CD14-positive monocyte (primary cell): ENCODE data around the gene VAMP2. TPM values are rescaled to one million over a fixed set of nuclear protein-coding genes. Genes with fewer than 3 reads are reported as not detected.
A peak's percentile ranks its signal among the peaks of the same experiment; 100 is the strongest.

Source experiments
- DNase-seq, 3 donors: peaks; one replicate each; pipeline ENCODE4 v3.0.0-alpha.2; 2011 to 2022
- H2AFZ ChIP-seq: 2 replicates; pipeline ENCODE4 v1.6.0; 2012; ENCODE audit warnings: mild to moderate bottlenecking, low read depth, low read length, inconsistent platforms; ENCODE audit not compliant: insufficient read depth, poor library complexity, severe bottlenecking
- H3K27ac ChIP-seq, 2 donors: 1 replicate in 1 of 2; 2 replicates in 1 of 2; pipeline ENCODE4 v1.5.1; 2012 to 2013; ENCODE audit warnings: low read length in 2 of 2, control low read depth in 1 of 2, inconsistent platforms in 1 of 2, low read depth in 1 of 2, mild to moderate bottlenecking in 1 of 2
- H3K27me3 ChIP-seq, 2 donors: one replicate each; pipeline versions ENCODE4 v1.6.0 to v1.6.1; 2011 to 2013; ENCODE audit warnings: low read length in 2 of 2; ENCODE audit not compliant: control insufficient read depth in 2 of 2, insufficient read depth in 2 of 2
- H3K36me3 ChIP-seq, 2 donors: replicated peaks in 1 of 2; 1 replicate in 1 of 2; 2 replicates in 1 of 2; pipeline versions ENCODE4 v1.5.1 to v1.6.1; 2012 to 2013; ENCODE audit warnings: low read length in 2 of 2, control low read depth in 1 of 2, inconsistent platforms in 1 of 2, mild to moderate bottlenecking in 1 of 2; ENCODE audit not compliant: insufficient read depth in 2 of 2, control insufficient read depth in 1 of 2
- H3K4me1 ChIP-seq, 2 donors: 1 replicate in 1 of 2; 2 replicates in 1 of 2; pipeline versions ENCODE4 v1.5.1 to v1.6.1; 2012 to 2013; ENCODE audit warnings: low read length in 2 of 2, control low read depth in 1 of 2, inconsistent platforms in 1 of 2, mild to moderate bottlenecking in 1 of 2, moderate library complexity in 1 of 2; ENCODE audit not compliant: insufficient read depth in 2 of 2, control insufficient read depth in 1 of 2
- H3K4me2 ChIP-seq: replicated peaks from 2 replicates; pipeline ENCODE3; 2012; ENCODE audit warnings: low read length, moderate library complexity, mild to moderate bottlenecking; ENCODE audit not compliant: poor library complexity, severe bottlenecking; ENCODE audit errors: extremely low read depth
- H3K4me3 ChIP-seq, 3 experiments: fragments of 200-600 bp in 1 of 3; sonication (generic) in 1 of 3; replicated peaks in 1 of 3; 1 replicate in 2 of 3; 2 replicates in 1 of 3; pipeline ENCODE4 v1.5.1; 2011 to 2013; ENCODE audit warnings: low read length in 3 of 3, mild to moderate bottlenecking in 3 of 3, control low read depth in 2 of 3, low read depth in 2 of 3, inconsistent platforms in 1 of 3, moderate library complexity in 1 of 3
- H3K79me2 ChIP-seq: 2 replicates; pipeline ENCODE4 v1.6.0; 2012; ENCODE audit warnings: mild to moderate bottlenecking, control low read depth, inconsistent platforms, low read length, moderate library complexity; ENCODE audit not compliant: insufficient read depth
- H3K9ac ChIP-seq: 2 replicates; pipeline ENCODE4 v1.6.0; 2017; ENCODE audit warnings: low read length, mild to moderate bottlenecking; ENCODE audit not compliant: insufficient read depth, poor library complexity, severe bottlenecking
- H3K9me3 ChIP-seq, 2 donors: replicated peaks in 1 of 2; 1 replicate in 1 of 2; 2 replicates in 1 of 2; pipeline versions ENCODE4 v1.5.1 to v1.6.1; 2012 to 2013; ENCODE audit warnings: low read length in 2 of 2, control low read depth in 1 of 2; ENCODE audit not compliant: control insufficient read depth in 1 of 2, insufficient read depth in 1 of 2
- H4K20me1 ChIP-seq: 2 replicates; pipeline ENCODE4 v1.6.0; 2012; ENCODE audit warnings: mild to moderate bottlenecking, low read length, control low read depth, moderate library complexity; ENCODE audit not compliant: insufficient read depth
- H3K27ac Mint-ChIP-seq, 7 donors: one replicate each; pipeline ENCODE4 v1.8.0; 2020; ENCODE audit warnings: mild to moderate bottlenecking in 7 of 7, mixed read lengths in 7 of 7, moderate library complexity in 6 of 7, inconsistent platforms in 2 of 7
- H3K27me3 Mint-ChIP-seq, 3 donors: one replicate each; pipeline ENCODE4 v1.8.0; 2021 to 2022; ENCODE audit warnings: low read depth in 3 of 3, mild to moderate bottlenecking in 3 of 3, mixed read lengths in 3 of 3, moderate library complexity in 3 of 3, inconsistent platforms in 1 of 3
- H3K36me3 Mint-ChIP-seq, 2 donors: one replicate each; pipeline ENCODE4 v1.8.0; 2020; ENCODE audit warnings: mixed read lengths in 2 of 2, inconsistent platforms in 1 of 2, mild to moderate bottlenecking in 1 of 2
- H3K4me1 Mint-ChIP-seq: one replicate; pipeline ENCODE4 v1.8.0; 2020; ENCODE audit warnings: mild to moderate bottlenecking, mixed read lengths
- H3K4me3 Mint-ChIP-seq, 2 donors: one replicate each; pipeline ENCODE4 v1.8.0; 2020; ENCODE audit warnings: mild to moderate bottlenecking in 2 of 2, mixed read lengths in 2 of 2, moderate library complexity in 1 of 2
- H3K9me3 Mint-ChIP-seq, 7 donors: one replicate each; pipeline ENCODE4 v1.8.0; 2020 to 2022; ENCODE audit warnings: mixed read lengths in 7 of 7, mild to moderate bottlenecking in 6 of 7, moderate library complexity in 6 of 7, inconsistent platforms in 2 of 7
- WGBS: methylation state at CpG from one replicate; pipeline ENCODE4 v1.1.5; 2013; ENCODE audit warnings: missing lambda C conversion rate; ENCODE audit not compliant: insufficient coverage; 5-methylcytosine and 5-hydroxymethylcytosine counted together
- intact Hi-C, 2 donors: fragments of 100-400 bp; cut with micrococcal nuclease; formaldehyde crosslinking; loops; one replicate each; pipeline versions ENCODE4 v1.15.0 to v1.15.1; 2023
- polyA plus RNA-seq, 3 donors: library from polyadenylated mRNA; depleted of rRNA in 1 of 3; unstranded in 2 of 3; stranded (reverse) in 1 of 3; fragments of 300-500 nt in 2 of 3; fragments of >200 nt in 1 of 3; fragmentation: Illumina TruSeq in 2 of 3; gene quantifications; 1 replicate in 2 of 3; 2 replicates in 1 of 3; pipeline ENCODE4 v1.2.3, GENCODE V29; 2012 to 2021
- TF ChIP-seq, protein P1 (sequence below): fragments of 200-600 bp; IDR thresholded peaks from one replicate; pipeline ENCODE4 v1.8.0; 2022; ENCODE audit warnings: antibody characterized with exemption, mild to moderate bottlenecking

Gene VAMP2
- polyA plus RNA-seq, 3 donors = 10.2 to 139 (median 14.5) TPM

- Histone ChIP-seq H4K20me1 (peaks cover 18% of the 10 kb centered on the region), H3K4me1 (peaks cover 63 to 88% of the 10 kb centered on the region in 2 donors), H3K4me3 (no peak overlapping the region), H2AFZ (no peak overlapping the region), H3K27ac (peak overlapping the region in 1 of 2 donors; percentile 34), H3K9ac (no peak overlapping the region), H3K4me2 (no peak overlapping the region), H3K27me3 (no peaks in the 10 kb centered on the region), H3K36me3 (peaks cover 19 to 26% of the 10 kb centered on the region in 2 donors), H3K9me3 (no peaks in the 10 kb centered on the region), H3K79me2 (peaks cover 37% of the 10 kb centered on the region)
- no CpG with 5 or more reads among the region's 3 CpGs for WGBS
- no peak for DNase-seq
- Mint-ChIP-seq H3K9me3 (peaks cover 0 to 2% (median 0%) of the 10 kb centered on the region in 7 donors), H3K27me3 (no peaks in the 10 kb centered on the region), H3K4me3 (peak overlapping the region in 1 of 2 donors; percentile 74), H3K4me1 (peaks cover 48% of the 10 kb centered on the region), H3K36me3 (peaks cover 31 to 32% of the 10 kb centered on the region in 2 donors), H3K27ac (peak overlapping the region in 5 of 7 donors; percentile 41 to 96 (median 64))
- intact Hi-C loops = loop anchor here (2.0 to 10.0 kb wide), 4 partner anchors 20 to 324 kb away; partner anchors contain the start of genes HES7 (in 1 of the 2) and KDM6B (in 1 of the 2)
- TF ChIP-seq, protein P1, sequence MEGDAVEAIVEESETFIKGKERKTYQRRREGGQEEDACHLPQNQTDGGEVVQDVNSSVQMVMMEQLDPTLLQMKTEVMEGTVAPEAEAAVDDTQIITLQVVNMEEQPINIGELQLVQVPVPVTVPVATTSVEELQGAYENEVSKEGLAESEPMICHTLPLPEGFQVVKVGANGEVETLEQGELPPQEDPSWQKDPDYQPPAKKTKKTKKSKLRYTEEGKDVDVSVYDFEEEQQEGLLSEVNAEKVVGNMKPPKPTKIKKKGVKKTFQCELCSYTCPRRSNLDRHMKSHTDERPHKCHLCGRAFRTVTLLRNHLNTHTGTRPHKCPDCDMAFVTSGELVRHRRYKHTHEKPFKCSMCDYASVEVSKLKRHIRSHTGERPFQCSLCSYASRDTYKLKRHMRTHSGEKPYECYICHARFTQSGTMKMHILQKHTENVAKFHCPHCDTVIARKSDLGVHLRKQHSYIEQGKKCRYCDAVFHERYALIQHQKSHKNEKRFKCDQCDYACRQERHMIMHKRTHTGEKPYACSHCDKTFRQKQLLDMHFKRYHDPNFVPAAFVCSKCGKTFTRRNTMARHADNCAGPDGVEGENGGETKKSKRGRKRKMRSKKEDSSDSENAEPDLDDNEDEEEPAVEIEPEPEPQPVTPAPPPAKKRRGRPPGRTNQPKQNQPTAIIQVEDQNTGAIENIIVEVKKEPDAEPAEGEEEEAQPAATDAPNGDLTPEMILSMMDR = no peak
Observed at GRCh38 chr17:8159032-8159400, 3.7 kb downstream of the VAMP2 start.

DNA sequence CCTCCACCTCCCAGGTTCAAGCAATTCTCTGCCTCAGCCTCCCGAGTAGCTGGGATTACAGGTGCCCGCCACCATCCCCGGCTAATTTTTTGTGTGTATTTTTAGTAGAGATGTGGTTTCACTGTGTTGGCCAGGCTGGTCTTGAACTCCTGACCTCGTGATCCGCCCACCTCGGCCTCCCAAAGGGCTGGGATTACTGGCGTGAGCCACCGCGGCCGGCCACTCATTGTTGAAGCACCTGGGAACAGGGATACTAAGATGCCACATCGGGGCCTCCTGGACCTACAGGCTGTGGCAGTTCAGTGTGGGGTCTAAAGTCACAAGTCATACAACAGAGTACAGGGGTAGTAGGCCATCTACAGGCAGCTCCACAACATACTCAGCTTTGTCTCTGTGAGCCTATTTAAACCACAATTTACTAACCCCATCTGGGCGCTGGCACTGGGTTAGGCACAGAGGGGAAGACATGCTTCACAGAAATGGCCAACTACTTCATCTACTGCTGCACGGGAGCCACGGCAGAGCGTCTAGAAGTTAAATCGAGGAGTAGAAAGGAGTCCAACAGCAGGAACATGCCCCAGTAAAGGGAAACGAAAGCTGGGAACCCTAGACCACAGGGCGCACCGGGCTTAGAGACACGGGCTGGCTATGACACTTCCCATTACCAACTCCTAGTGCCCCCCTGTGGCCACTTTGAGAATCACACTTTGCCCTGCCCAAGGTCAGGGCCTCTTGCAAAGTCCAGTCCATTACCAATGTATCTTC is 4.3 kb downstream of the VAMP2 start:
- Histone ChIP-seq H3K4me2 (peak overlapping the region; percentile 53), H3K4me1 (peaks cover 63 to 88% of the 10 kb centered on the region in 2 donors), H2AFZ (no peak overlapping the region), H3K27me3 (no peaks in the 10 kb centered on the region), H3K79me2 (peaks cover 37% of the 10 kb centered on the region), H3K36me3 (peaks cover 19 to 26% of the 10 kb centered on the region in 2 donors), H3K4me3 (peak overlapping the region in 1 of 3 experiments; percentile 49), H4K20me1 (peaks cover 20% of the 10 kb centered on the region), H3K27ac (peak overlapping the region; percentile 71 to 80), H3K9me3 (no peaks in the 10 kb centered on the region), H3K9ac (peak overlapping the region; percentile 4)
- Mint-ChIP-seq H3K4me1 (peaks cover 44% of the 10 kb centered on the region), H3K9me3 (peaks cover 0 to 2% (median 0%) of the 10 kb centered on the region in 7 donors), H3K4me3 (peak overlapping the region; percentile 73 to 74), H3K27me3 (no peaks in the 10 kb centered on the region), H3K36me3 (peaks cover 34 to 35% of the 10 kb centered on the region in 2 donors), H3K27ac (peak overlapping the region in 5 of 7 donors; percentile 94 to 96 (median 95))
- TF ChIP-seq, protein P1 = peak; percentile 92
- WGBS = 29% methylated on average over 8 of the region's 20 CpGs
- DNase-seq = peak; percentile 90 to 95 (median 92)
- intact Hi-C loops = loop anchor here (2.0 to 10.0 kb wide), 4 partner anchors 20 to 324 kb away; partner anchors contain the start of genes HES7 (in 1 of the 2) and KDM6B (in 1 of the 2)
